ENCODE data around the gene TP53BP1. TPM values are rescaled to one million over a fixed set of nuclear protein-coding genes. Genes with fewer than 3 reads are reported as not detected.

TP53BP1 gene
- total RNA-seq, 4 donors from 2014 or later, result 17.6 to 49.4 (median 29.0) TPM

- peaks cover 22% of the 10 kb centered on the region for H3K36me3 ChIP-seq
- no peak overlapping the region for H3K27ac ChIP-seq
- TF ChIP-seq, protein P1, sequence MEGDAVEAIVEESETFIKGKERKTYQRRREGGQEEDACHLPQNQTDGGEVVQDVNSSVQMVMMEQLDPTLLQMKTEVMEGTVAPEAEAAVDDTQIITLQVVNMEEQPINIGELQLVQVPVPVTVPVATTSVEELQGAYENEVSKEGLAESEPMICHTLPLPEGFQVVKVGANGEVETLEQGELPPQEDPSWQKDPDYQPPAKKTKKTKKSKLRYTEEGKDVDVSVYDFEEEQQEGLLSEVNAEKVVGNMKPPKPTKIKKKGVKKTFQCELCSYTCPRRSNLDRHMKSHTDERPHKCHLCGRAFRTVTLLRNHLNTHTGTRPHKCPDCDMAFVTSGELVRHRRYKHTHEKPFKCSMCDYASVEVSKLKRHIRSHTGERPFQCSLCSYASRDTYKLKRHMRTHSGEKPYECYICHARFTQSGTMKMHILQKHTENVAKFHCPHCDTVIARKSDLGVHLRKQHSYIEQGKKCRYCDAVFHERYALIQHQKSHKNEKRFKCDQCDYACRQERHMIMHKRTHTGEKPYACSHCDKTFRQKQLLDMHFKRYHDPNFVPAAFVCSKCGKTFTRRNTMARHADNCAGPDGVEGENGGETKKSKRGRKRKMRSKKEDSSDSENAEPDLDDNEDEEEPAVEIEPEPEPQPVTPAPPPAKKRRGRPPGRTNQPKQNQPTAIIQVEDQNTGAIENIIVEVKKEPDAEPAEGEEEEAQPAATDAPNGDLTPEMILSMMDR (IDR thresholded peaks at IDR 0.05), result no peak
- TF ChIP-seq EP300 (IDR thresholded peaks at IDR 0.05) (no peak), POLR2A (IDR thresholded peaks at IDR 0.05) (no peak), POLR2AphosphoS5 (IDR thresholded peaks at IDR 0.05) (no peak)
- DNase-seq (ENCODE audit: low spot score in 2 of 2), result no peak
- no peaks in the 10 kb centered on the region for H3K9me3 ChIP-seq
- no peak overlapping the region for H3K4me3 ChIP-seq
- WGBS, result 91% methylated on average over 3 of the region's 3 CpGs
- H3K4me1 ChIP-seq, result peaks cover 7% of the 10 kb centered on the region
- no peaks in the 10 kb centered on the region for H3K27me3 ChIP-seq
Measured at GRCh38 chr15:43439268-43439667, 53.7 kb downstream of the TP53BP1 start.

DNA sequence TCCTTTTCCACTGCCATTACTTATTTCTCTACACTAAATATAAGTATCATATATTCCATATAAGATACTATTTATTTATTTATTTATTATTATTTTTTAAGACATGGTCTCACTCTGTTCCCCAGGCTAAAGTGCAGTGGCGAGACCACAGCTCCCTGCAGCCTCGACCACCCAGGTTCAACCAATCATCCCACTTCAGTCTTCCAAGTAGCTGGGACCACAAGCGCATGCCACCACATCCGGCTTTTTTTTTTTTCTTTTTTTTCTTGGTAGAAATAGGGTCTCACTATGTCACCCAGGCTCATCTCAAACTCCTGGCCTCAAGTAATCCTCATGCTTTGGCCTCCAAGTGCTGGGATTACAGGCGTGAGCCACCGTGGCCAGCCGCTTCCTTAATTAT is 56.6 kb downstream of the TP53BP1 start:
- H3K36me3 ChIP-seq, result peaks cover 44% of the 10 kb centered on the region
- TF ChIP-seq POLR2A (IDR thresholded peaks at IDR 0.05) (no peak), EP300 (IDR thresholded peaks at IDR 0.05) (no peak), POLR2AphosphoS5 (IDR thresholded peaks at IDR 0.05) (no peak)
- TF ChIP-seq, protein P1 (IDR thresholded peaks at IDR 0.05), result no peak
- H3K4me3 ChIP-seq, result no peak overlapping the region
- H3K9me3 ChIP-seq, result no peaks in the 10 kb centered on the region
- WGBS, result 97% methylated on average over 7 of the region's 7 CpGs
- DNase-seq (ENCODE audit: low spot score in 2 of 2), result no peak
- H3K27ac ChIP-seq, result no peak overlapping the region
- H3K4me1 ChIP-seq, result peaks cover 7% of the 10 kb centered on the region
- no peaks in the 10 kb centered on the region for H3K27me3 ChIP-seq

- Histone ChIP-seq H3K36me3 (peaks cover 63% of the 10 kb centered on the region), H3K9me3 (no peaks in the 10 kb centered on the region)
- no peak for TF ChIP-seq POLR2AphosphoS5 (IDR thresholded peaks at IDR 0.05)
- TF ChIP-seq POLR2A (IDR thresholded peaks at IDR 0.05), result no peak
- TF ChIP-seq, protein P1 (IDR thresholded peaks at IDR 0.05), result no peak
- no peak for TF ChIP-seq EP300 (IDR thresholded peaks at IDR 0.05)
Measured at GRCh38 chr15:43434446-43434845, 58.5 kb downstream of the TP53BP1 start.

GRCh38 chr15:43433661-43434303 is 59.2 kb downstream of the TP53BP1 start:
- TF ChIP-seq, protein P1 (IDR thresholded peaks at IDR 0.05), result no peak
- TF ChIP-seq EP300 (IDR thresholded peaks at IDR 0.05) (no peak), POLR2A (IDR thresholded peaks at IDR 0.05) (no peak), POLR2AphosphoS5 (IDR thresholded peaks at IDR 0.05) (no peak)
- peaks cover 63% of the 10 kb centered on the region for H3K36me3 ChIP-seq
- 91% methylated on average over 3 of the region's 3 CpGs for WGBS

More at GRCh38 chr15:43434446-43434845, 58.5 kb downstream of the TP53BP1 start:
- H3K27me3 ChIP-seq, result no peaks in the 10 kb centered on the region
- no peak overlapping the region for H3K4me3 ChIP-seq
- DNase-seq (ENCODE audit: low spot score in 2 of 2), result no peak
- H3K27ac ChIP-seq, result no peak overlapping the region
- no peaks in the 10 kb centered on the region for H3K4me1 ChIP-seq

DNA sequence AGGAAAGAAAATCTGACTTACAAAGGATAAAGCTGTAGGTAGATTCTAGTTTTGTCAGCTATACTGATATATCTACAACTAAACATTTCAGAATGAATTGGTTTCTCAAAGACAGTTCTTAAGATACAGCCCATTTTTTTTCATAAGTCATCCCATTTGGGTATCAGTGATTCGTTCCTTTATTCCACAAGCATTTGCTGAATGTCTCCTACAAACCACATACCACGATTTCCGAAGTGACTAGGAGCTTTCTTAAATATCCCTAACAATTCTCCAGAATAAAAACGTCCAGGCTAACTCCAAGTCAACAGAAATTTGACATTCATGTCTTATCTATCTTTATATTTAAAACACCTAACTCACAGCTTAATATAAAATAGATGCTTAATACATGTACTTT is 59.8 kb downstream of the TP53BP1 start:
- no peaks in the 10 kb centered on the region for H3K9me3 ChIP-seq
- DNase-seq (ENCODE audit: low spot score in 2 of 2), result no peak
- H3K27ac ChIP-seq, result no peak overlapping the region
- TF ChIP-seq POLR2AphosphoS5 (IDR thresholded peaks at IDR 0.05) (no peak), EP300 (IDR thresholded peaks at IDR 0.05) (no peak), POLR2A (IDR thresholded peaks at IDR 0.05) (no peak)
- TF ChIP-seq, protein P1 (IDR thresholded peaks at IDR 0.05), result no peak
- H3K36me3 ChIP-seq, result peaks cover 61% of the 10 kb centered on the region
- H3K4me3 ChIP-seq, result no peak overlapping the region
- no peaks in the 10 kb centered on the region for H3K4me1 ChIP-seq
- H3K27me3 ChIP-seq, result no peaks in the 10 kb centered on the region
- WGBS, result 83% methylated on average over 4 of the region's 4 CpGs

More at GRCh38 chr15:43433661-43434303, 59.2 kb downstream of the TP53BP1 start:
- Histone ChIP-seq H3K4me1 (no peaks in the 10 kb centered on the region), H3K4me3 (no peak overlapping the region), H3K27me3 (no peaks in the 10 kb centered on the region), H3K9me3 (no peaks in the 10 kb centered on the region), H3K27ac (no peak overlapping the region)
- no peak for DNase-seq (ENCODE audit: low spot score in 2 of 2)
